AG08396 (cell line): ENCODE results near the gene AGGF1.
A peak's percentile ranks its signal among the peaks of the same experiment; 100 is the strongest.
"Not testable (repeated sequence)": the region's sequence is repeated elsewhere in the genome, so short reads cannot be mapped to it uniquely, and the experiment has no call there.

Source experiments
- DNase-seq: peaks from one replicate; pipeline ENCODE4 v3.0.0; 2012; ENCODE audit warnings: low spot score, mixed read lengths

The AGGF1 gene

GRCh38 chr5:77087484-77088261 is 57.5 kb downstream of the AGGF1 start:
- DNase-seq = no peak

- no peak for DNase-seq
Measured at GRCh38 chr5:77095189-77095588, 65.0 kb downstream of the AGGF1 start.

DNA sequence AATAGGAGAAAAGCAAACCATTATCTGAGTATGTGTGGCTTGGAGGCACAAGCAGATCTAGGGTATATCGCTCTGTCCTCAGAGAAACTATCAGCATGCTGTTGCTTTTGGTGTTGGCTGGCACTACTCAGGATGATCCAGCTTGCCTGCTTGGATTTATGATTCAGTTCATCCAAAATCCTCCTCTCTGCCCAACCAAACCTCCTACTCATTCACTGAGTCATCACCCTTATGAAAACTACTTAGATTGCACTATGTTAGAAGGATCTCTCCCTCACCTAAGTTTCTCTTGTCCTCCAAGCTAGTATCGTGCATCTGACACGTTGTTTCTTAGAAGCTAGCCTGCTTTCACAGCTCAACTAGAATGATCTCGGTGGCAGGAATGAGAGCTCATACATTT is 71.1 kb downstream of the AGGF1 start:
- peak; percentile 47 for DNase-seq

- DNase-seq = no peak
Measured at GRCh38 chr5:77102549-77102948, 72.3 kb downstream of the AGGF1 start.

DNA sequence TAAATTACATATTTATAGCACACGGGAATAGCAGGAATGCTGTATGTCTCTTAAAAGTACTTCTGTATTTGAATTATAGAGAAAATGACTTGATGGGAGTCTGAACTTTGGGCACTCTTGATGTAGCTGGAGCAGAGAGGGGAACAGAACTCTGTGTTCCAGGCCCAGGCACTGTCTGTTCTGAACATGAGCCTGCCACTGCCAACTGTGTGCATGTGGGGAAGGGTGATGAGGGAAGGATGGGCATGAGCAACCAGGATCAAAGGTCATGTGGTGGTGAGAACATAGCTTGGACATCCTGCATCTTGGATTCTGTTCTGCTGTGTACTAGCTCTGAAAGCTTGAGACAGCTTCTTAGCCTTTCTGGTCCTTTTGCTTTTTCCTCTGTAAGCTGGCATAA is 73.3 kb downstream of the AGGF1 start:
- DNase-seq = no peak

GRCh38 chr5:77104813-77105212 is 74.6 kb downstream of the AGGF1 start:
- no peak for DNase-seq

- not testable (repeated sequence) for DNase-seq
Measured at GRCh38 chr5:77107035-77107434, 76.8 kb downstream of the AGGF1 start.
